SW480 (cell line): ENCODE data around the gene DDTL.
"Not testable (repeated sequence)": the region's sequence is repeated elsewhere in the genome, so short reads cannot be mapped to it uniquely, and the experiment has no call there.

ENCODE experiments used
- DNase-seq: peaks from one replicate; pipeline ENCODE4 v3.0.0-alpha.2; 2016; ENCODE audit warnings: low spot score

The DDTL gene

GRCh38 chr22:23966568-23966967 is at the start of gene DDTL:
DDTL (plus strand) TSS chr22:23966888; CDS start chr22:23966915, 27 bp downstream.
- not testable (repeated sequence) for DNase-seq

GRCh38 chr22:23920267-23920611 is 46.4 kb upstream of the DDTL start:
- not testable (repeated sequence) for DNase-seq

DNA sequence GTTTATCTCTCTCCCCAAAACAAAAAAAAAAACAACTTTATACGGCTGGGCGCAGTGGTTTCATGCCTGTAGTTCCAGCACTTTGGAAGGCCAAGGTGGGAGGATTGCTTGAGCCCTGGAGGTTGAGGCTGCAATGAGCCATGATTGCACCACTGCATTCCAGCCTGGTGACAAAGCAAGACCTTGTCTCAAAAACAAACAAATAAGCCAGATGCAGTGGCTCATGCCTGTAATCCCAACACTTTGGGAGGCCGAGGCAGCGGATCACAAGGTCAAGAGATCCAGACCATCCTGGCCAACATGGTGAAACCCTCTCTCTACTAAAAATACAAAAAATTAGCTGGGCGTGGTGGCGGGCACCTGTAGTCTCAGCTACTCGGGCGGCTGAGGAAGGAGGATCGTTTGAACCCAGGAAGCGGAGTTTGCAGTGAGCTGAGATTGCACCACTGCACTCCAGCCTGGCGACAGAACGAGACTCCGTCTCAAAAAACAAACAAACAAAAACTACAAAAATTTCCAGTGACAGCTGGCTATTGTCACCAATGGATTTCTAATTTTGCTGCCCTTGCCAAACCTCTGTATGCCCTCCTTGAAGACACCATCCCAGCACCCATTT is 45.0 kb upstream of the DDTL start:
- DNase-seq = not testable (repeated sequence)

DNA sequence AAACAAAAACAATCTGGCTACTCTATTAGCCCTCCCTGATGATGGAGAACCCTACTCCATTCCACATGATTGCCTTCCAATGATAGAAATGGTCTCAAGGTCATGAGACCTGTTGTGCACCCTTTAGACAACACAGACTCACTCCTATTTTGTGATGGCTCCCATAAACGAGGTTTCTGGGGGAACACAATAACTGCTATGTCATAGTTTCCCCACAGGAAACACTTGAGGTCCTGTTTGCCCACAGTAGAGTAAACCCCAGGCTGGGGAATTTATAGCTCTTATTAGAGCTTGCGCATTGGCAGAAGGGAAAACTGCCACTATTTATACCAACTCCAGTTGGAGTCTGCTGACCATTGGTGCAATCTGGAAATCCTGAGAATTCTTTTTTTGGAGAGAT is 43.8 kb upstream of the DDTL start:
- no peak for DNase-seq

DNA sequence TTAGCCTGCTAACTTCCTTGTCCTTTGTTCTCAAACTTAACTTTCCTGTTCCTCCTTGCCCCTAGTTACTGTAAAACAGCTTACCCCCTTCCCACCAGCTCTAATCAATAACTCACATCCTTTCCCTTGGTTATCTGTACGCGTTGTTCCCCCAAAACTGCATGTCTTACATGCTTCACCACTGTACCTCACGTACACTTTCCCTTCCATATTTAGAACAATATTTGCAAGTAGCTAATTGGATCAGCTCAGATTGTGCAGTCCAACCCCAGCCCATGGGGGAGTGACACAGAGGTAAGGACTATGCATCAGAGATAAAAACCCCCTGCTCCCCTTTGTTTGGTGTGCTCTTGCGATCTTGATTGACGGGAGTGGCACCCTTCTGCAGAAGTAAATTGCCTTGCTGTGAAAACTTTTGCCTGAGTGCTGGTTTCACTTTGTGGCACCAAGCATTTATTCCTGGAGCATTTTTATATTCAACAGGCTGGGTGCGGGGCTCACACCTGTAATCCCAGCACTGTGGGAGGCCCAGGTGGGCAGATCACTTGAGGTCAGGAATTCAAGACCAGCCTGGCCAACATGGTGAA is 41.6 kb upstream of the DDTL start:
- no peak for DNase-seq

DNA sequence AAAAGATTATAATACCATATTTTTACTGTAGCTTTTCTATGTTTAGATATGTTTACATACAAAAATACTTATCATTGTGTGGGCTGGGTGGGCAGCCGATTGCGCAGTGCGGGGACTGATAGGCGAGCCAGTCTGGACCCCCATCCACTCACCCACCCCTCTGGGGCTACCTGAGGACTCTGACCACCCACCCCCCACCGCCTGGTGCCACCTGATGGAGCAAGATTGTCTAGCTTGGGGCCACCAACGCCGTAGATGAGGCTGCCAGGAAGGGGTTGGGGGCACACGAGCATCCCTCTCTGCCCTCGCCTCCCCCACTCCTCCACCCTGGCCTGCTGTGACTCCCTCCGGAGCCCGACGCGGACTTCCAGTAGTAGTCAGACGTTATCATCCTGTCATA is 40.1 kb upstream of the DDTL start:
- DNase-seq = no peak

DNA sequence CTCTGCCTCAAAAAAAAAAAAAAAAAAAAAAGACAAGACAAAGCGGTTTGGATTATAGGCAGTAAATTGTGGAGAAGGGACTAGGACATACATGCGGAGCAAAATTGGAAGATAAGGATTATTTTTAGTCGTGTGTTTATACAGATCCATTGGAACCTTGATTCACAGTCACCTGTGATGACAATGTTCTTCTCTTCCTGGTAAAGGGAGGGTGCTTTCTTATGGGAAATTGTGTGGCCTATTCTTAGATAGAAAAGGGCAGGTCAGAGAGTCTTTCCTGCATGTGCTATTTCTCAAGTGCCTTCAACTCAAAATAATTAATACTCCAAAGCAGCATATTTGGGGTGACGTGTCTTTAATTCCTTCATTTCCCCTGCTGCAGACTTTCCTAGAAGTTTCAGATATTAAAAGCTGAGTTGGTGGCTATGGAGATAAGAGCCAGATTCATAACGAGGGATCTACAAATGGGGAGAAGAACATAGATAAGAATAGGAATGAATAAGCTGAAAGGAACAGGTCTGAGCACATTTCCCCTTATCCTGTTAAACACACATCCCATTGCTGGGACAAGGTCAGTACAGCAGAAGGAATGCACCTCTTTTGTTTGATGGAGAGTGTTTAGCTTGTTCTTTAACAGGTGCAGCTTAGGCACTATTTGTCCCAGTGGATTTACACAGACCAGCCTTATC is 28.2 kb upstream of the DDTL start:
- no peak for DNase-seq

DNA sequence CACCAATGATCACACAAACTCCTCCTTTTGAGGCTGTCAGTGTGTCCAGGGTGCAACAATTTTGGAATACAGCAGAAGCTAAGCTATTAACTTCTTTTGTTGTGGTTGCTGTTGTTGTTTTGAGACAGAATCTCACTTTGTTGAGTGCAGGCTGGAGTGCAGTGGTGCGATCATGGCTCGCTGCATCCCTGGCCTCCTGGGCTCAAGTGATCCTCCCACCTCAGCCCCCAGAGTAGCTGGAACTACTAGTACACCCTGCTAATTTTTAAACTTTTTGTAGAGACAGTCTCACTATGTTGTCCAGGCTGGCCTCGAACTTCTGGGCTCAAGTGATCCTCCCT is 27.7 kb upstream of the DDTL start:
- no peak for DNase-seq

GRCh38 chr22:23940166-23940565 is 26.5 kb upstream of the DDTL start:
- not testable (repeated sequence) for DNase-seq

DNA sequence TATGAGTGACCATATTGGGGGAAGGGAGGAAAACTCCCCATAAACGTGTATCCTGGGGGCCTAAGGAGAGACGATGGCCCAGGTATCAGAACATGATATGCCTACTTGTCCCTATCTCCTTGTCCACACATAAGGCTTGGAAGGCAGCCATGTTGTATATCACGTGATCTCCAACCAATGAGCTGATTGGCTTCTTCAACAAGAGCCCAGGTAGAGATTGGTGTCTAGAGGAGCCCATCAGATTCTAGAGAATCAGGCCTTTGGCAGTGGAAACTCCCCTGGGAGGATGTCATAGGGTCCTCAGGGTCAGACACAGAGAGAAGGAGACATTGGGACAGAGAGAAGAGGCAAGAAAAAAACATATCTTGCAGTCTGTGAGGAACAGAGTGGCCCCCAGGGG is 19.3 kb upstream of the DDTL start:
- not testable (repeated sequence) for DNase-seq

GRCh38 chr22:23949764-23950163 is 16.9 kb upstream of the DDTL start:
- DNase-seq = not testable (repeated sequence)

- not testable (repeated sequence) for DNase-seq
These were observed 15.3 kb upstream of the DDTL start for GRCh38 chr22:23951383-23951782.

GRCh38 chr22:23952794-23953405 is 13.8 kb upstream of the DDTL start:
- not testable (repeated sequence) for DNase-seq

GRCh38 chr22:23953485-23953884 is 13.2 kb upstream of the DDTL start:
- DNase-seq = not testable (repeated sequence)

GRCh38 chr22:23954193-23954990 is 12.3 kb upstream of the DDTL start:
- not testable (repeated sequence) for DNase-seq

- not testable (repeated sequence) for DNase-seq
These were observed 11.7 kb upstream of the DDTL start for GRCh38 chr22:23954991-23955305.

DNA sequence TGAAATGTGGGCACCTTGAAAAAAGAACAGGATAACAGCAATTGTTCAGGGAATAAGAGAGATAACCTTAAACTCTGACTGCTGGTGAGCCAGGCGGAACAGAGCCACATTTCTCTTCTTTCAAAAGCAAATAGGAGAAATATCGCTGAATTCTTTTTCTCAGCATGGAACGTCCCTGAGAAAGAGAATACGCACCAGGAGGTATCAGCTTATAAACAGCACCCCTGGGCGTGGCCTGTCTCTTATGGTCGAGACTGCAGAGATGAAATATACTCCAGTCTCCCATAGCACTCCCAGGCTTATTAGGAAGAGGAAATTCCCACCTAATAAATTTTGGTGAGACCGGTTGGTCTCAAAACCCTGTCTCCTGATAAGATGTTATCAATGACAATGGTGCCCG is 10.8 kb upstream of the DDTL start:
- not testable (repeated sequence) for DNase-seq

- DNase-seq = peak; percentile 21
These were observed 10.3 kb upstream of the DDTL start for GRCh38 chr22:23956301-23956900.

GRCh38 chr22:23961084-23961771 is 5.5 kb upstream of the DDTL start, which contains the start of gene GSTT2B:
GSTT2B (minus strand) TSS chr22:23961195; CDS start chr22:23961131, 64 bp downstream.
- not testable (repeated sequence) for DNase-seq

- DNase-seq = not testable (repeated sequence)
These were observed 594 bp upstream of the DDTL start for GRCh38 chr22:23966094-23966493.

- no peak for DNase-seq
These were observed 2.4 kb downstream of the DDTL start for GRCh38 chr22:23969071-23969470.
